Breast epithelium (tissue), 3 donors: ENCODE results near the gene TEX13B.

ENCODE experiments used
- CTCF ChIP-seq, 3 donors: fragments of 450-650 bp; IDR thresholded peaks; one replicate each; pipeline ENCODE4 v1.5.1; 2016 to 2017; ENCODE audit warnings: antibody characterized with exemption in 3 of 3, mild to moderate bottlenecking in 3 of 3, moderate library complexity in 3 of 3
- POLR2A ChIP-seq: fragments of 450-650 bp; IDR thresholded peaks from one replicate; pipeline ENCODE4 v1.6.1; 2016; ENCODE audit warnings: antibody characterized with exemption, mild to moderate bottlenecking, moderate library complexity
- POLR2AphosphoS5 ChIP-seq, 3 donors: sonication (generic); formaldehyde crosslinking; IDR thresholded peaks; one replicate each; pipeline ENCODE4 v1.6.1; 2017; ENCODE audit warnings: antibody characterized with exemption in 3 of 3

GRCh38 chrX:107970073-107970472 is 12.1 kb downstream of the TEX13B start:
- TF ChIP-seq CTCF (IDR thresholded peaks at IDR 0.05): no peak
- TF ChIP-seq POLR2A: no peak
- no peak for TF ChIP-seq POLR2AphosphoS5 (IDR thresholded peaks at IDR 0.05)
